ENCODE data around the gene ORM2.

DNA sequence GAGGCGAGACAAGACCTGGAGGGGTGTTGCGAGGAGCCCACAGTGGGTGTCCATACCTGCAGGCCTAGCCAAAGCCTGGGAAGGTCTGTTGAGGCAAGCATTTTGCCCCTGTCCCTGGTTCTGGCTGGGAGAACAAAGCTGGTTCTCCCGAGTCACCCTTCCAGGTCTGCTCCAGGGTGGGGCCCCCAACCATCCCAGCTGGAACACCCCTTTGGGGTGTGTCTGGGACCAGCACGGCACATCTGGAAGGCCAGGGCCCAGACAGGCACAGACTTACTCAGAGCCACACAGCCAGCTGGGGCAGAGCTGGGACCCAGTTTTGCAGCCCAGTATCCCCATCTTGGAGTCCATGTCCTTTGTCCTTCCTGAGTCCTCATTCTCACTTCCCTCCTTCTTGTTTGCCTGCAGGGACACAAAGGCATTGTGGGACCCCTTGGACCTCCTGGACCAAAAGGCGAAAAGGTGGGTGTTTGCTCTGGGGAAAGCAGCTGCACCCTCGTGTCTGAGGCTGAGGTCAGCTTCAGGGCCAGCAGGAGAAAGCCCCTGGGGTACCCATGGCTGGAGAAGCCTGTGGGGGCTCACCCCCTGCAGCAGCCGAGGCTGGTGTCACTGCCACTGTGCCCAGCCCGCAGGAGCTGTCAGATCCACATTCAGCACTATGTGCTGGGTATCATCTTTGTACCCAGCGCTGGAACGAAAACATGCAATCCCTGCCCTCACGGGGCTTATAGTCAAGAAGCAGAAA, 45.2 kb upstream of the ORM2 start:
- TF ChIP-seq, protein P1, sequence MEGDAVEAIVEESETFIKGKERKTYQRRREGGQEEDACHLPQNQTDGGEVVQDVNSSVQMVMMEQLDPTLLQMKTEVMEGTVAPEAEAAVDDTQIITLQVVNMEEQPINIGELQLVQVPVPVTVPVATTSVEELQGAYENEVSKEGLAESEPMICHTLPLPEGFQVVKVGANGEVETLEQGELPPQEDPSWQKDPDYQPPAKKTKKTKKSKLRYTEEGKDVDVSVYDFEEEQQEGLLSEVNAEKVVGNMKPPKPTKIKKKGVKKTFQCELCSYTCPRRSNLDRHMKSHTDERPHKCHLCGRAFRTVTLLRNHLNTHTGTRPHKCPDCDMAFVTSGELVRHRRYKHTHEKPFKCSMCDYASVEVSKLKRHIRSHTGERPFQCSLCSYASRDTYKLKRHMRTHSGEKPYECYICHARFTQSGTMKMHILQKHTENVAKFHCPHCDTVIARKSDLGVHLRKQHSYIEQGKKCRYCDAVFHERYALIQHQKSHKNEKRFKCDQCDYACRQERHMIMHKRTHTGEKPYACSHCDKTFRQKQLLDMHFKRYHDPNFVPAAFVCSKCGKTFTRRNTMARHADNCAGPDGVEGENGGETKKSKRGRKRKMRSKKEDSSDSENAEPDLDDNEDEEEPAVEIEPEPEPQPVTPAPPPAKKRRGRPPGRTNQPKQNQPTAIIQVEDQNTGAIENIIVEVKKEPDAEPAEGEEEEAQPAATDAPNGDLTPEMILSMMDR (IDR thresholded peaks at IDR 0.05; ENCODE audit: low read depth, low read length), result no peak
- TF ChIP-seq POLR2A (IDR thresholded peaks at IDR 0.05; ENCODE audit: extremely low read depth, insufficient read length), result no peak
- no peak for TF ChIP-seq MAX (IDR thresholded peaks at IDR 0.05; ENCODE audit: low read depth, low read length)
- TF ChIP-seq MYC (IDR thresholded peaks at IDR 0.05; ENCODE audit: low read depth, low read length), result no peak

Data from NB4 (cell line).